Activated CD8-positive, alpha-beta memory T cell treated with anti-CD3 and anti-CD28 coated beads, Interleukin-2, amount 50 U/mL, for 4 hours (primary cell): ENCODE data around the gene ATN1.
A peak's percentile ranks its signal among the peaks of the same experiment; 100 is the strongest.

Experiments used
- DNase-seq: peaks from one replicate; pipeline ENCODE4 v3.0.0-alpha.2; 2020

Gene ATN1

GRCh38 chr12:6925540-6926279 is 2.0 kb upstream of the ATN1 start:
- DNase-seq = no peak

GRCh38 chr12:6928022-6928702 is 403 bp downstream of the ATN1 start:
- DNase-seq = no peak

GRCh38 chr12:6928703-6929407 is 1.1 kb downstream of the ATN1 start:
- DNase-seq = no peak

GRCh38 chr12:6929466-6930452 is 2.0 kb downstream of the ATN1 start:
- DNase-seq = no peak

- no peak for DNase-seq
Measured at GRCh38 chr12:6932766-6933165, 5.0 kb downstream of the ATN1 start.

GRCh38 chr12:6934110-6934509 is 6.4 kb downstream of the ATN1 start:
- DNase-seq = no peak

GRCh38 chr12:6935371-6936193 is 7.8 kb downstream of the ATN1 start:
- peak; percentile 18 for DNase-seq

GRCh38 chr12:6936194-6936635 is 8.5 kb downstream of the ATN1 start:
- DNase-seq = no peak

GRCh38 chr12:6936636-6937480 is 9.1 kb downstream of the ATN1 start:
- peak; percentile 72 for DNase-seq

- peak; percentile 91 for DNase-seq
Measured at GRCh38 chr12:6937481-6938352, 10.0 kb downstream of the ATN1 start.

GRCh38 chr12:6938353-6939190 is 10.8 kb downstream of the ATN1 start:
- no peak for DNase-seq

- no peak for DNase-seq
Measured at GRCh38 chr12:6939191-6939540, 11.4 kb downstream of the ATN1 start.

GRCh38 chr12:6941267-6941666 is 13.5 kb downstream of the ATN1 start:
- no peak for DNase-seq

GRCh38 chr12:6941782-6942181 is 14.0 kb downstream of the ATN1 start:
- no peak for DNase-seq

- no peak for DNase-seq
Measured at GRCh38 chr12:6942331-6942665, 14.5 kb downstream of the ATN1 start.

GRCh38 chr12:6943389-6943721 is 15.6 kb downstream of the ATN1 start:
- peak; percentile 67 for DNase-seq

GRCh38 chr12:6943722-6944380 is 16.1 kb downstream of the ATN1 start, which contains the start of the genes C12orf57 and RNU7-1:
TSS of gene C12orf57 (plus strand) at chr12:6944022. CDS start at chr12:6944122, 100 bp downstream.
TSS of gene RNU7-1 (plus strand) at chr12:6943816.
- peak; percentile 50 for DNase-seq
